GM04504 (cell line): ENCODE results near the gene ABCG4.
"Not testable (repeated sequence)": the region's sequence is repeated elsewhere in the genome, so short reads cannot be mapped to it uniquely, and the experiment has no call there.

Experiments
- DNase-seq: peaks from one replicate; pipeline ENCODE4 v3.0.0-alpha.2; 2012; ENCODE audit warnings: low read depth

The ABCG4 gene

GRCh38 chr11:119116235-119116594 is 32.6 kb upstream of the ABCG4 start:
- no peak for DNase-seq

- DNase-seq: no peak
Observed at GRCh38 chr11:119116601-119117000, 32.3 kb upstream of the ABCG4 start.

GRCh38 chr11:119117004-119117706 is 31.7 kb upstream of the ABCG4 start:
- no peak for DNase-seq

- no peak for DNase-seq
Observed at GRCh38 chr11:119118227-119118626, 30.6 kb upstream of the ABCG4 start.

GRCh38 chr11:119118946-119119345 is 29.9 kb upstream of the ABCG4 start:
- no peak for DNase-seq

- no peak for DNase-seq
Observed at GRCh38 chr11:119120639-119121007, 28.2 kb upstream of the ABCG4 start.

- DNase-seq: peak; percentile 96
Observed at GRCh38 chr11:119121008-119121810, 27.6 kb upstream of the ABCG4 start, which contains the start of gene HINFP. HINFP (plus strand) TSS chr11:119121580; CDS start chr11:119126945, 5,365 bp downstream.

- no peak for DNase-seq
Observed at GRCh38 chr11:119121811-119122124, 27.1 kb upstream of the ABCG4 start.

- no peak for DNase-seq
Observed at GRCh38 chr11:119125821-119126220, 23.0 kb upstream of the ABCG4 start.

GRCh38 chr11:119126675-119127268 is 22.1 kb upstream of the ABCG4 start:
- no peak for DNase-seq

- no peak for DNase-seq
Observed at GRCh38 chr11:119130662-119131061, 18.2 kb upstream of the ABCG4 start.

- no peak for DNase-seq
Observed at GRCh38 chr11:119134389-119134978, 14.4 kb upstream of the ABCG4 start.

GRCh38 chr11:119139276-119139675 is 9.6 kb upstream of the ABCG4 start:
- DNase-seq: not testable (repeated sequence)

- DNase-seq: peak; percentile 24
Observed at GRCh38 chr11:119144825-119145486, 3.9 kb upstream of the ABCG4 start.

- DNase-seq: no peak
Observed at GRCh38 chr11:119145551-119145950, 3.3 kb upstream of the ABCG4 start.

GRCh38 chr11:119147604-119148333 is 1.1 kb upstream of the ABCG4 start:
- DNase-seq: no peak

GRCh38 chr11:119148720-119149017 is 183 bp upstream of the ABCG4 start:
- DNase-seq: no peak

- DNase-seq: no peak
Observed at GRCh38 chr11:119149786-119150275, 979 bp downstream of the ABCG4 start.

- no peak for DNase-seq
Observed at GRCh38 chr11:119152043-119152442, 3.2 kb downstream of the ABCG4 start.

GRCh38 chr11:119152604-119153003 is 3.8 kb downstream of the ABCG4 start:
- no peak for DNase-seq

GRCh38 chr11:119153049-119153818 is 4.4 kb downstream of the ABCG4 start:
- no peak for DNase-seq
